IMR-90 (cell line): ENCODE data around the gene AFG3L2. TPM values are rescaled to one million over a fixed set of nuclear protein-coding genes. Genes with fewer than 3 reads are reported as not detected.
A peak's percentile ranks its signal among the peaks of the same experiment; 100 is the strongest.

Experiments used
- ATAC-seq: fragments of 200-7000 bp; cut with Tn5 transposase; 2 replicates; pipeline ENCODE4 v1.9.1; 2020; ENCODE audit warnings: low read depth, mild to moderate bottlenecking, moderate library complexity
- BruUV-seq: library from RNA; stranded (reverse); fragments of 400-500 nt; replicated peaks from 2 replicates; lab custom pipeline; 2021; lab: Mats Ljungman, UMichigan
- CTCF ChIA-PET: fragments of 300-600 bp; formaldehyde crosslinking; extraction: SDS; loops from one replicate; lab custom pipeline; 2021; ENCODE audit warnings: antibody characterized with exemption; lab: Yijun Ruan, JAX
- POLR2A ChIA-PET: fragments of 300-600 bp; sonication (Branson Sonifier 250); formaldehyde crosslinking; loops from one replicate; lab custom pipeline; 2022; ENCODE audit warnings: antibody characterized with exemption; ENCODE audit not compliant: unreplicated experiment; lab: Charles Lee
- DNase-seq: peaks from one replicate; pipeline ENCODE4 v3.0.0; 2013
- H2AFZ ChIP-seq: replicated peaks from 2 replicates; pipeline ENCODE3; 2013; ENCODE audit warnings: low read length, mild to moderate bottlenecking; ENCODE audit not compliant: poor library complexity
- H2AK5ac ChIP-seq: 2 replicates; pipeline ENCODE4 v1.6.1; 2013; ENCODE audit warnings: low read depth, low read length, inconsistent platforms
- H2AK9ac ChIP-seq: replicated peaks from 2 replicates; pipeline ENCODE3; 2013; ENCODE audit warnings: mild to moderate bottlenecking, low read depth, low read length, moderate library complexity; ENCODE audit not compliant: poor library complexity
- H2BK120ac ChIP-seq: 2 replicates; pipeline ENCODE4 v1.6.1; 2013; ENCODE audit warnings: low read depth, low read length, inconsistent platforms
- H2BK15ac ChIP-seq: 3 replicates; pipeline ENCODE4 v1.6.1; 2013; ENCODE audit warnings: low read depth, low read length, inconsistent platforms
- H2BK20ac ChIP-seq: 2 replicates; pipeline ENCODE4 v1.6.1; 2013; ENCODE audit warnings: low read depth, mild to moderate bottlenecking, inconsistent platforms, low read length, moderate library complexity
- H2BK5ac ChIP-seq: 2 replicates; pipeline ENCODE4 v1.6.1; 2013; ENCODE audit warnings: mild to moderate bottlenecking, low read depth, low read length, inconsistent platforms; ENCODE audit not compliant: poor library complexity, severe bottlenecking
- H3K14ac ChIP-seq: replicated peaks from 2 replicates; pipeline ENCODE4 v1.6.1; 2013; ENCODE audit warnings: low read depth, low read length, inconsistent platforms
- H3K18ac ChIP-seq: 2 replicates; pipeline ENCODE4 v1.6.1; 2013; ENCODE audit warnings: low read depth, low read length, control low read depth
- H3K23ac ChIP-seq: 2 replicates; pipeline ENCODE4 v1.6.1; 2013; ENCODE audit warnings: low read depth, low read length, inconsistent platforms
- H3K27ac ChIP-seq: 2 replicates; pipeline ENCODE4 v1.5.1; 2013; ENCODE audit warnings: mild to moderate bottlenecking, control low read depth, low read length; ENCODE audit not compliant: insufficient read depth
- H3K27me3 ChIP-seq: 2 replicates; pipeline ENCODE4 v1.6.1; 2013; ENCODE audit warnings: low read length; ENCODE audit not compliant: control insufficient read depth, insufficient read depth
- H3K36me3 ChIP-seq: 2 replicates; pipeline ENCODE4 v1.6.1; 2013; ENCODE audit warnings: low read length, mixed read lengths; ENCODE audit not compliant: control insufficient read depth, insufficient read depth
- H3K4ac ChIP-seq: 2 replicates; pipeline ENCODE4 v1.6.1; 2013; ENCODE audit warnings: low read depth, low read length, inconsistent platforms
- H3K4me1 ChIP-seq: 2 replicates; pipeline ENCODE4 v1.6.1; 2013; ENCODE audit warnings: low read length, mixed read lengths; ENCODE audit not compliant: control insufficient read depth, insufficient read depth
- H3K4me2 ChIP-seq: 2 replicates; pipeline ENCODE4 v1.6.1; 2013; ENCODE audit warnings: low read depth, mild to moderate bottlenecking, control low read depth, low read length, moderate library complexity
- H3K4me3 ChIP-seq: 2 replicates; pipeline ENCODE4 v1.5.1; 2013; ENCODE audit warnings: low read depth, mild to moderate bottlenecking, control low read depth, low read length, moderate library complexity; ENCODE audit not compliant: insufficient read depth
- H3K56ac ChIP-seq: 2 replicates; pipeline ENCODE4 v1.6.1; 2013; ENCODE audit warnings: low read length, inconsistent platforms; ENCODE audit not compliant: insufficient read depth; ENCODE audit errors: extremely low read depth
- H3K79me1 ChIP-seq, 2 experiments: 2 replicates each; pipeline ENCODE4 v1.6.1; 2013; ENCODE audit warnings: low read length in 2 of 2, inconsistent platforms in 1 of 2, low read depth in 1 of 2
- H3K9ac ChIP-seq: 2 replicates; pipeline ENCODE4 v1.6.1; 2013; ENCODE audit warnings: low read depth, low read length, control low read depth
- H3K9me1 ChIP-seq: 2 replicates; pipeline ENCODE4 v1.6.1; 2013; ENCODE audit warnings: low read length, inconsistent platforms; ENCODE audit not compliant: insufficient read depth
- H3K9me3 ChIP-seq: 2 replicates; pipeline ENCODE4 v1.6.1; 2013; ENCODE audit warnings: low read length; ENCODE audit not compliant: control insufficient read depth, insufficient read depth
- H4K20me1 ChIP-seq: 2 replicates; pipeline ENCODE4 v1.6.1; 2013; ENCODE audit warnings: low read length, inconsistent platforms; ENCODE audit not compliant: insufficient read depth
- H4K5ac ChIP-seq: 2 replicates; pipeline ENCODE4 v1.6.1; 2013; ENCODE audit warnings: mild to moderate bottlenecking, low read depth, low read length, control low read depth
- H4K8ac ChIP-seq, 2 experiments: 2 replicates each; pipeline ENCODE4 v1.6.1; 2013; ENCODE audit warnings: low read depth in 2 of 2, low read length in 2 of 2, control low read depth in 1 of 2, inconsistent platforms in 1 of 2
- H4K91ac ChIP-seq: 2 replicates; pipeline ENCODE4 v1.6.1; 2013; ENCODE audit warnings: low read depth, low read length, inconsistent platforms; ENCODE audit not compliant: insufficient read depth
- BHLHE40 ChIP-seq: fragments of 150-350 bp; IDR thresholded peaks from 2 replicates; pipeline ENCODE4 v1.6.1; 2016; ENCODE audit warnings: mild to moderate bottlenecking, low read depth, low read length
- CEBPB ChIP-seq: IDR thresholded peaks from 2 replicates; pipeline ENCODE4 v1.6.1; 2012; ENCODE audit warnings: low read depth, low read length, improper control_type of control experiment
- FOS ChIP-seq: fragments of 150-350 bp; IDR thresholded peaks from 2 replicates; pipeline ENCODE4 v1.6.1; 2016; ENCODE audit warnings: low read depth, low read length
- MAZ ChIP-seq: IDR thresholded peaks from 2 replicates; pipeline ENCODE4 v1.6.1; 2012; ENCODE audit warnings: low read depth, mild to moderate bottlenecking, low read length, improper control_type of control experiment, moderate library complexity, borderline replicate concordance
- MXI1 ChIP-seq: IDR thresholded peaks from 2 replicates; pipeline ENCODE4 v1.6.1; 2012; ENCODE audit warnings: low read depth, mild to moderate bottlenecking, low read length, moderate library complexity, borderline replicate concordance
- NFE2L2 ChIP-seq: fragments of 150-350 bp; IDR thresholded peaks from 2 replicates; pipeline ENCODE4 v1.6.1; 2016; ENCODE audit warnings: low read depth, mild to moderate bottlenecking, low read length
- POLR2A ChIP-seq: IDR thresholded peaks from 2 replicates; pipeline ENCODE4 v1.6.1; 2012; ENCODE audit warnings: mild to moderate bottlenecking, low read depth, low read length
- RAD21 ChIP-seq: IDR thresholded peaks from 2 replicates; pipeline ENCODE4 v1.6.1; 2012; ENCODE audit warnings: low read length, improper control_type of control experiment
- RCOR1 ChIP-seq: IDR thresholded peaks from 2 replicates; pipeline ENCODE4 v1.6.1; 2012; ENCODE audit warnings: mild to moderate bottlenecking, low read length, improper control_type of control experiment; ENCODE audit not compliant: insufficient replicate concordance
- RFX5 ChIP-seq: IDR thresholded peaks from 2 replicates; pipeline ENCODE4 v1.8.0; 2012; ENCODE audit warnings: low read depth, mild to moderate bottlenecking, low read length, moderate library complexity
- SMC3 ChIP-seq: fragments of 150-350 bp; IDR thresholded peaks from 2 replicates; pipeline ENCODE4 v1.6.1; 2016; ENCODE audit warnings: low read depth, mild to moderate bottlenecking, antibody characterized with exemption, low read length, moderate library complexity
- WGBS, 2 experiments: methylation state at CpG; one replicate each; pipeline versions ENCODE4 v1.1.5 to v1.1.7; 2013; ENCODE audit warnings: missing lambda C conversion rate in 2 of 2; ENCODE audit not compliant: insufficient read length in 1 of 2; ENCODE audit errors: extremely low coverage in 2 of 2; 5-methylcytosine and 5-hydroxymethylcytosine counted together
- dilution Hi-C: fragments of 300-500 bp; cut with HindIII; formaldehyde crosslinking; loops from one replicate; pipeline ENCODE4 v1.14.3; 2018; ENCODE audit warnings: low sequenced_read_pairs; ENCODE audit not compliant: unreplicated experiment
- in situ Hi-C: fragments of 300-500 bp; cut with MboI; formaldehyde crosslinking; loops from 3 replicates; pipeline ENCODE4 v1.14.3; 2019; ENCODE audit warnings: low sequenced_read_pairs, inconsistent platforms, mixed read lengths
- intact Hi-C: fragments of 100-400 bp; cut with micrococcal nuclease; formaldehyde crosslinking; loops from 2 replicates; pipeline ENCODE4 v1.10.0; 2022
- polyA plus RNA-seq, 3 experiments: library from polyadenylated mRNA; depleted of rRNA; stranded (reverse); fragments of >200 nt; gene quantifications; 2 replicates each; pipeline ENCODE4 v1.2.3, GENCODE V29; 2012; ENCODE audit warnings: low replicate concordance in 1 of 3
- total RNA-seq: library from RNA; depleted of rRNA; stranded (reverse); fragments of >200 nt; gene quantifications from 2 replicates; pipeline ENCODE4 v1.2.3, GENCODE V29; 2012
- TF ChIP-seq, protein P1 (sequence below): fragments of 150-350 bp; IDR thresholded peaks from 2 replicates; pipeline ENCODE4 v1.6.1; 2016; ENCODE audit warnings: low read depth, mild to moderate bottlenecking, low read length, moderate library complexity, borderline replicate concordance
- TF ChIP-seq, protein P2 (sequence below): conservative IDR thresholded peaks from 2 replicates; pipeline ENCODE4 v1.5.1; 2012; ENCODE audit warnings: mild to moderate bottlenecking, low read depth, low read length, improper control_type of control experiment

AFG3L2 gene
- total and polyA plus RNA-seq, 2 of the 4 experiments (the other 2 are of a cell fraction), result 26.9 to 37.6 TPM

DNA sequence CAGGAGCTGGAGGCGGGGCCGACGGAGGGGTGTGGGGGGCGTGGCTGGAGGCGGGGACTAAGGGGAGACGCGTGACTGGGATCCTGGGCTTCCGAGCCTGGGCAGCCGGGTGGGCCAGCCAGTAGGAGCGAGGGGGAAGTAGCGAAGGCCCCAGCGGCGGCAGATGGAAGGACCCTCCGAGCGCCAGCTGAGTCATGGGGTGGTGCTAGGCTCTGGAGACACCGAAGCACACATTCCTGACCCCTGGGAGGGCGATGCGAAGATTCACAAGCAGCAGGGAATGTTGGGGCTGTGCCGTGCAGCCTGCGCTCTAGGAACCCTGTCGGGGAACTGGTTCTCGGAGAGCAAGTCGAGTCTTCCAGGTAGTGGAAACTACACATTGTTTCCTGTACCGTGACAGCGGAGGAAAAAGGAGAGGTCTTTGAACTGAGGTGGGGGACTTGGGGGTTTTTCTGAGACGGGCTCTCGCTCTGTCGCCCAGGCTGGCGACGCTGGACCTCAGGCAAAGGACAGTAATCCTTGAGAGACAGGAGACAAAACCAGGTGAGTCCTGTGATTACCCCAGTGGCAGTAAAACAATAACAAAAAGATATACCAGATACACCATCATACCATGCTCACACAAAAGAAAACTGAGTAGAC, 650 bp upstream of the AFG3L2 start:
- peak overlapping the region; percentile 69 for H3K9ac ChIP-seq
- peak overlapping the region; percentile 96 for H3K23ac ChIP-seq
- H3K4ac ChIP-seq, result peak overlapping the region; percentile 71
- H2AK5ac ChIP-seq, result no peak overlapping the region
- WGBS, 2 experiments, result 1% methylated on average over 15 of the region's 30 CpGs; no CpG with 5 or more reads in 1 of the 2 experiments
- intact Hi-C loops (loop anchor here (2.0 to 5.0 kb wide), 3 partner anchors 49 to 570 kb away; partner anchors contain the start of genes SEH1L and SPIRE1), dilution Hi-C loops (no loop called here), in situ Hi-C loops (loop anchor here (10.0 kb wide), 2 partner anchors 57 to 567 kb away; partner anchors contain the start of gene SEH1L)
- peaks cover 13 to 42% of the 10 kb centered on the region in 2 experiments; a peak in 3 of 4 replicates for H3K79me1 ChIP-seq
- H2AFZ ChIP-seq, result peak overlapping the region; percentile 94
- peak overlapping the region; percentile 84; the same call in 1 of the 2 replicates for H4K91ac ChIP-seq
- H3K27ac ChIP-seq, result peak overlapping the region; percentile 75
- peak overlapping the region; percentile 91 for H3K56ac ChIP-seq
- H2BK5ac ChIP-seq, result peak overlapping the region; percentile 61
- peak overlapping the region; percentile 18 for H4K5ac ChIP-seq
- CTCF ChIA-PET, result interaction anchor here (0.7 kb wide), 1 partner anchor 16 kb away, joined by 4 read pairs; no protein-coding TSS in a partner anchor
- peak overlapping the region; percentile 5 for H3K18ac ChIP-seq
- H4K20me1 ChIP-seq, result peaks cover 34% of the 10 kb centered on the region
- H2BK120ac ChIP-seq, result peak overlapping the region; percentile 84
- peak overlapping the region; percentile 3; the same call in 1 of the 3 replicates for H2BK15ac ChIP-seq
- H3K4me3 ChIP-seq, result peak overlapping the region; percentile 48
- peaks cover 2% of the 10 kb centered on the region; the same call in 1 of the 2 replicates for H3K9me3 ChIP-seq
- H2BK20ac ChIP-seq, result peak overlapping the region; percentile 69
- peaks cover 14% of the 10 kb centered on the region for H3K9me1 ChIP-seq
- ATAC-seq, result peak; percentile 84; the same call in 1 of the 2 replicates
- H3K27me3 ChIP-seq, result no peaks in the 10 kb centered on the region
- no peaks in the 10 kb centered on the region for H3K36me3 ChIP-seq
- BruUV-seq, result no TSS peak
- H3K4me2 ChIP-seq, result peak overlapping the region; percentile 64
- H3K14ac ChIP-seq, result peak overlapping the region; percentile 96
- POLR2A ChIA-PET, result interaction anchor here (1.2 to 1.3 kb wide), 2 partner anchors 67 to 99 kb away, joined by 4 read pairs; no protein-coding TSS in a partner anchor
- peak overlapping the region in 1 of 2 experiments; percentile 85 for H4K8ac ChIP-seq
- H2AK9ac ChIP-seq, result peak overlapping the region; percentile 60
- peaks cover 2% of the 10 kb centered on the region for H3K4me1 ChIP-seq
- DNase-seq, result no peak
- TF ChIP-seq RFX5 (no peak), NFE2L2 (peak; percentile 75; the same call in 1 of the 2 replicates), SMC3 (no peak), RCOR1 (no peak), MXI1 (peak; percentile 6; the same call in 1 of the 2 replicates), CEBPB (no peak), BHLHE40 (no peak), POLR2A (peak; percentile 83), RAD21 (peak; percentile 24; the same call in 1 of the 2 replicates), MAZ (no peak; the same call in 1 of the 2 replicates), FOS (peak; percentile 61)
- TF ChIP-seq, protein P1, sequence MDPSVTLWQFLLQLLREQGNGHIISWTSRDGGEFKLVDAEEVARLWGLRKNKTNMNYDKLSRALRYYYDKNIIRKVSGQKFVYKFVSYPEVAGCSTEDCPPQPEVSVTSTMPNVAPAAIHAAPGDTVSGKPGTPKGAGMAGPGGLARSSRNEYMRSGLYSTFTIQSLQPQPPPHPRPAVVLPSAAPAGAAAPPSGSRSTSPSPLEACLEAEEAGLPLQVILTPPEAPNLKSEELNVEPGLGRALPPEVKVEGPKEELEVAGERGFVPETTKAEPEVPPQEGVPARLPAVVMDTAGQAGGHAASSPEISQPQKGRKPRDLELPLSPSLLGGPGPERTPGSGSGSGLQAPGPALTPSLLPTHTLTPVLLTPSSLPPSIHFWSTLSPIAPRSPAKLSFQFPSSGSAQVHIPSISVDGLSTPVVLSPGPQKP, result no peak
- TF ChIP-seq, protein P2, sequence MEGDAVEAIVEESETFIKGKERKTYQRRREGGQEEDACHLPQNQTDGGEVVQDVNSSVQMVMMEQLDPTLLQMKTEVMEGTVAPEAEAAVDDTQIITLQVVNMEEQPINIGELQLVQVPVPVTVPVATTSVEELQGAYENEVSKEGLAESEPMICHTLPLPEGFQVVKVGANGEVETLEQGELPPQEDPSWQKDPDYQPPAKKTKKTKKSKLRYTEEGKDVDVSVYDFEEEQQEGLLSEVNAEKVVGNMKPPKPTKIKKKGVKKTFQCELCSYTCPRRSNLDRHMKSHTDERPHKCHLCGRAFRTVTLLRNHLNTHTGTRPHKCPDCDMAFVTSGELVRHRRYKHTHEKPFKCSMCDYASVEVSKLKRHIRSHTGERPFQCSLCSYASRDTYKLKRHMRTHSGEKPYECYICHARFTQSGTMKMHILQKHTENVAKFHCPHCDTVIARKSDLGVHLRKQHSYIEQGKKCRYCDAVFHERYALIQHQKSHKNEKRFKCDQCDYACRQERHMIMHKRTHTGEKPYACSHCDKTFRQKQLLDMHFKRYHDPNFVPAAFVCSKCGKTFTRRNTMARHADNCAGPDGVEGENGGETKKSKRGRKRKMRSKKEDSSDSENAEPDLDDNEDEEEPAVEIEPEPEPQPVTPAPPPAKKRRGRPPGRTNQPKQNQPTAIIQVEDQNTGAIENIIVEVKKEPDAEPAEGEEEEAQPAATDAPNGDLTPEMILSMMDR, result peak; percentile 33; the same call in 1 of the 2 replicates
